HepG2 (cell line): ENCODE measurements around the gene ANKRD66. TPM values are rescaled to one million over a fixed set of nuclear protein-coding genes. Genes with fewer than 3 reads are reported as not detected.

ENCODE experiments used
- CC2D1A ChIP-seq: sonication (generic); formaldehyde crosslinking; IDR thresholded peaks from 2 replicates; pipeline ENCODE4 v1.8.1; 2023; ENCODE audit warnings: mild to moderate bottlenecking, missing genetic modification reagents
- FOSL2 ChIP-seq: sonication (generic); formaldehyde crosslinking; IDR thresholded peaks from 2 replicates; pipeline ENCODE4 v1.4.0; 2020; ENCODE audit warnings: missing genetic modification reagents
- HDAC1 ChIP-seq: sonication (generic); formaldehyde crosslinking; IDR thresholded peaks from 2 replicates; pipeline ENCODE4 v1.5.1; 2020; ENCODE audit warnings: mild to moderate bottlenecking, missing genetic modification reagents
- IRX3 ChIP-seq: sonication (generic); formaldehyde crosslinking; IDR thresholded peaks from 2 replicates; pipeline ENCODE4 v1.8.1; 2023; ENCODE audit warnings: mild to moderate bottlenecking, low read depth, missing genetic modification reagents, borderline replicate concordance
- MTA3 ChIP-seq: sonication (generic); formaldehyde crosslinking; IDR thresholded peaks from 2 replicates; pipeline ENCODE4 v1.4.0; 2020; ENCODE audit warnings: missing genetic modification reagents
- NPAS2 ChIP-seq: sonication (generic); formaldehyde crosslinking; IDR thresholded peaks from 2 replicates; pipeline ENCODE4 v1.8.0; 2022; ENCODE audit warnings: mild to moderate bottlenecking, missing genetic modification reagents, borderline replicate concordance
- PAX8 ChIP-seq: sonication (generic); formaldehyde crosslinking; IDR thresholded peaks from 2 replicates; pipeline ENCODE4 v1.8.0; 2022; ENCODE audit warnings: mild to moderate bottlenecking, missing genetic modification reagents, borderline replicate concordance
- POLR2AphosphoS2 ChIP-seq: IDR thresholded peaks from 2 replicates; pipeline ENCODE4 v1.6.1; 2011; ENCODE audit warnings: low read depth, low read length, improper control_type of control experiment
- PPARG ChIP-seq: conservative IDR thresholded peaks from 2 replicates; pipeline ENCODE4 v1.6.1; 2016; ENCODE audit warnings: missing biosample characterization, missing genetic modification reagents
- TBL1XR1 ChIP-seq: fragments of 150-350 bp; IDR thresholded peaks from 2 replicates; pipeline ENCODE4 v1.6.1; 2014; ENCODE audit warnings: borderline replicate concordance, low read length; ENCODE audit not compliant: partially characterized antibody
- YY1 ChIP-seq: IDR thresholded peaks from 2 replicates; pipeline ENCODE4 v1.6.1; 2011; ENCODE audit warnings: low read length, low read depth, moderate library complexity, mild to moderate bottlenecking; ENCODE audit not compliant: insufficient read depth, insufficient replicate concordance
- ZC3H4 ChIP-seq: sonication (generic); formaldehyde crosslinking; IDR thresholded peaks from 2 replicates; pipeline ENCODE4 v1.4.0; 2020; ENCODE audit warnings: missing genetic modification reagents, borderline replicate concordance
- ZFP90 ChIP-seq: sonication (generic); formaldehyde crosslinking; IDR thresholded peaks from 2 replicates; pipeline ENCODE4 v1.8.0; 2022; ENCODE audit warnings: missing genetic modification reagents, mild to moderate bottlenecking, inconsistent platforms, borderline replicate concordance
- ZNF460 ChIP-seq: sonication (generic); formaldehyde crosslinking; IDR thresholded peaks from 2 replicates; pipeline ENCODE4 v1.5.1; 2020; ENCODE audit warnings: missing genetic modification reagents, mild to moderate bottlenecking, borderline replicate concordance
- ZNF496 ChIP-seq: sonication (generic); formaldehyde crosslinking; IDR thresholded peaks from 2 replicates; pipeline ENCODE4 v1.8.1; 2023; ENCODE audit warnings: mild to moderate bottlenecking, moderate library complexity, missing genetic modification reagents; ENCODE audit not compliant: insufficient replicate concordance
- polyA plus RNA-seq, 8 experiments: library from polyadenylated mRNA; depleted of rRNA in 3 of 8; stranded (reverse) in 7 of 8; unstranded in 1 of 8; fragments of >200 nt; fragmentation: Illumina TruSeq in 4 of 8; extraction: Trizol in 4 of 8; gene quantifications; 2 replicates each; pipeline versions ENCODE4 v1.2.1 to v1.2.3, GENCODE V29; 2011 to 2016; ENCODE audit warnings: low read depth in 4 of 8, missing spikeins in 1 of 8, mixed read lengths in 1 of 8; ENCODE audit not compliant: insufficient read depth in 1 of 8
- total RNA-seq, 5 experiments: library from RNA; depleted of rRNA; stranded (reverse); fragments of >200 nt; fragmentation: Illumina TruSeq; extraction: Trizol; gene quantifications; 2 replicates each; pipeline ENCODE4 v1.2.3, GENCODE V29; 2016; ENCODE audit warnings: low read depth in 1 of 5
- TF ChIP-seq, protein P1 (sequence below): sonication (generic); formaldehyde crosslinking; IDR thresholded peaks from 2 replicates; pipeline ENCODE4 v1.4.0; 2020; ENCODE audit warnings: missing genetic modification reagents, borderline replicate concordance
- TF ChIP-seq, protein P2 (sequence below): sonication (generic); formaldehyde crosslinking; IDR thresholded peaks from 2 replicates; pipeline ENCODE4 v1.4.0; 2020; ENCODE audit warnings: missing genetic modification reagents
- TF ChIP-seq, protein P3 (sequence below): sonication (generic); formaldehyde crosslinking; IDR thresholded peaks from 2 replicates; pipeline ENCODE4 v1.5.0; 2020; ENCODE audit warnings: missing genetic modification reagents

ANKRD66 gene
- total and polyA plus RNA-seq, 2 of the 13 experiments (the other 11 are each of a cell fraction or from before 2014, with no cell fraction given) = not detected

DNA sequence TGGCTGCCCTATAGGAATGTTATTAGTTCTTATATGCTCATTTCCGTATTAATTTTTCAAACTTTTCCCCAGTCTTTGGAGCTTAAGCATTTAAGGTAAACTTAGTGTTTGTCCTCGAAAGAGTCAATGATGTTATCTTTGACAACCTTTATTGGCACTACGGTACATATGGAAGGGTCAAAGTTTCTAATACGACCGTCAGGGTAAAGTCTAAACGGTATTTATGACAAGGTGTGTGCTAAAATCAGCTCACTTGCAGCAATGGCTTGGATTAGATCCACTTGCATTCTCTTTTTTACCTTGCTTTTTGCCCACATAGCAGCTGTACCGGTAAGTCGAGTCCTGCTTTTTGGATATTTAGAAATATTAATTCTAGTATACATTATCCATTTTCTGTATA, 46.4 kb downstream of the ANKRD66 start, which contains the start of gene MEP1A (continued):
- TF ChIP-seq, protein P1, sequence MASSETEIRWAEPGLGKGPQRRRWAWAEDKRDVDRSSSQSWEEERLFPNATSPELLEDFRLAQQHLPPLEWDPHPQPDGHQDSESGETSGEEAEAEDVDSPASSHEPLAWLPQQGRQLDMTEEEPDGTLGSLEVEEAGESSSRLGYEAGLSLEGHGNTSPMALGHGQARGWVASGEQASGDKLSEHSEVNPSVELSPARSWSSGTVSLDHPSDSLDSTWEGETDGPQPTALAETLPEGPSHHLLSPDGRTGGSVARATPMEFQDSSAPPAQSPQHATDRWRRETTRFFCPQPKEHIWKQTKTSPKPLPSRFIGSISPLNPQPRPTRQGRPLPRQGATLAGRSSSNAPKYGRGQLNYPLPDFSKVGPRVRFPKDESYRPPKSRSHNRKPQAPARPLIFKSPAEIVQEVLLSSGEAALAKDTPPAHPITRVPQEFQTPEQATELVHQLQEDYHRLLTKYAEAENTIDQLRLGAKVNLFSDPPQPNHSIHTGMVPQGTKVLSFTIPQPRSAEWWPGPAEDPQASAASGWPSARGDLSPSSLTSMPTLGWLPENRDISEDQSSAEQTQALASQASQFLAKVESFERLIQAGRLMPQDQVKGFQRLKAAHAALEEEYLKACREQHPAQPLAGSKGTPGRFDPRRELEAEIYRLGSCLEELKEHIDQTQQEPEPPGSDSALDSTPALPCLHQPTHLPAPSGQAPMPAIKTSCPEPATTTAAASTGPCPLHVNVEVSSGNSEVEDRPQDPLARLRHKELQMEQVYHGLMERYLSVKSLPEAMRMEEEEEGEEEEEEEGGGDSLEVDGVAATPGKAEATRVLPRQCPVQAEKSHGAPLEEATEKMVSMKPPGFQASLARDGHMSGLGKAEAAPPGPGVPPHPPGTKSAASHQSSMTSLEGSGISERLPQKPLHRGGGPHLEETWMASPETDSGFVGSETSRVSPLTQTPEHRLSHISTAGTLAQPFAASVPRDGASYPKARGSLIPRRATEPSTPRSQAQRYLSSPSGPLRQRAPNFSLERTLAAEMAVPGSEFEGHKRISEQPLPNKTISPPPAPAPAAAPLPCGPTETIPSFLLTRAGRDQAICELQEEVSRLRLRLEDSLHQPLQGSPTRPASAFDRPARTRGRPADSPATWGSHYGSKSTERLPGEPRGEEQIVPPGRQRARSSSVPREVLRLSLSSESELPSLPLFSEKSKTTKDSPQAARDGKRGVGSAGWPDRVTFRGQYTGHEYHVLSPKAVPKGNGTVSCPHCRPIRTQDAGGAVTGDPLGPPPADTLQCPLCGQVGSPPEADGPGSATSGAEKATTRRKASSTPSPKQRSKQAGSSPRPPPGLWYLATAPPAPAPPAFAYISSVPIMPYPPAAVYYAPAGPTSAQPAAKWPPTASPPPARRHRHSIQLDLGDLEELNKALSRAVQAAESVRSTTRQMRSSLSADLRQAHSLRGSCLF (CRISPR knock-in tag) = no peak
- TF ChIP-seq FOSL2 (CRISPR knock-in tag) (no peak), MTA3 (CRISPR knock-in tag) (no peak), ZNF460 (CRISPR knock-in tag) (no peak), TBL1XR1 (no peak), YY1 (no peak), PPARG (0 out of 2 replicates have a peak, but pooled peaks have one; percentile 17), HDAC1 (no peak), POLR2AphosphoS2 (no peak), CC2D1A (CRISPR knock-in tag) (no peak), ZNF496 (CRISPR knock-in tag) (no peak), ZC3H4 (no peak), NPAS2 (no peak), ZFP90 (CRISPR knock-in tag) (no peak), IRX3 (CRISPR knock-in tag) (no peak), PAX8 (CRISPR knock-in tag) (no peak)
- TF ChIP-seq, protein P2, sequence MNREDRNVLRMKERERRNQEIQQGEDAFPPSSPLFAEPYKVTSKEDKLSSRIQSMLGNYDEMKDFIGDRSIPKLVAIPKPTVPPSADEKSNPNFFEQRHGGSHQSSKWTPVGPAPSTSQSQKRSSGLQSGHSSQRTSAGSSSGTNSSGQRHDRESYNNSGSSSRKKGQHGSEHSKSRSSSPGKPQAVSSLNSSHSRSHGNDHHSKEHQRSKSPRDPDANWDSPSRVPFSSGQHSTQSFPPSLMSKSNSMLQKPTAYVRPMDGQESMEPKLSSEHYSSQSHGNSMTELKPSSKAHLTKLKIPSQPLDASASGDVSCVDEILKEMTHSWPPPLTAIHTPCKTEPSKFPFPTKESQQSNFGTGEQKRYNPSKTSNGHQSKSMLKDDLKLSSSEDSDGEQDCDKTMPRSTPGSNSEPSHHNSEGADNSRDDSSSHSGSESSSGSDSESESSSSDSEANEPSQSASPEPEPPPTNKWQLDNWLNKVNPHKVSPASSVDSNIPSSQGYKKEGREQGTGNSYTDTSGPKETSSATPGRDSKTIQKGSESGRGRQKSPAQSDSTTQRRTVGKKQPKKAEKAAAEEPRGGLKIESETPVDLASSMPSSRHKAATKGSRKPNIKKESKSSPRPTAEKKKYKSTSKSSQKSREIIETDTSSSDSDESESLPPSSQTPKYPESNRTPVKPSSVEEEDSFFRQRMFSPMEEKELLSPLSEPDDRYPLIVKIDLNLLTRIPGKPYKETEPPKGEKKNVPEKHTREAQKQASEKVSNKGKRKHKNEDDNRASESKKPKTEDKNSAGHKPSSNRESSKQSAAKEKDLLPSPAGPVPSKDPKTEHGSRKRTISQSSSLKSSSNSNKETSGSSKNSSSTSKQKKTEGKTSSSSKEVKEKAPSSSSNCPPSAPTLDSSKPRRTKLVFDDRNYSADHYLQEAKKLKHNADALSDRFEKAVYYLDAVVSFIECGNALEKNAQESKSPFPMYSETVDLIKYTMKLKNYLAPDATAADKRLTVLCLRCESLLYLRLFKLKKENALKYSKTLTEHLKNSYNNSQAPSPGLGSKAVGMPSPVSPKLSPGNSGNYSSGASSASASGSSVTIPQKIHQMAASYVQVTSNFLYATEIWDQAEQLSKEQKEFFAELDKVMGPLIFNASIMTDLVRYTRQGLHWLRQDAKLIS (CRISPR knock-in tag) = no peak
- TF ChIP-seq, protein P3, sequence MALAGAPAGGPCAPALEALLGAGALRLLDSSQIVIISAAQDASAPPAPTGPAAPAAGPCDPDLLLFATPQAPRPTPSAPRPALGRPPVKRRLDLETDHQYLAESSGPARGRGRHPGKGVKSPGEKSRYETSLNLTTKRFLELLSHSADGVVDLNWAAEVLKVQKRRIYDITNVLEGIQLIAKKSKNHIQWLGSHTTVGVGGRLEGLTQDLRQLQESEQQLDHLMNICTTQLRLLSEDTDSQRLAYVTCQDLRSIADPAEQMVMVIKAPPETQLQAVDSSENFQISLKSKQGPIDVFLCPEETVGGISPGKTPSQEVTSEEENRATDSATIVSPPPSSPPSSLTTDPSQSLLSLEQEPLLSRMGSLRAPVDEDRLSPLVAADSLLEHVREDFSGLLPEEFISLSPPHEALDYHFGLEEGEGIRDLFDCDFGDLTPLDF = no peak
